ENCODE data around the gene FXYD1. TPM values are rescaled to one million over a fixed set of nuclear protein-coding genes. Genes with fewer than 3 reads are reported as not detected.
A peak's percentile ranks its signal among the peaks of the same experiment; 100 is the strongest.

The FXYD1 gene
- total and polyA plus RNA-seq, 2 of the 8 experiments (the other 6 are each of a cell fraction or from before 2014, with no cell fraction given), result 1.6 to 8.1 TPM

- Histone ChIP-seq H3K36me3 (ENCODE audit: control insufficient read depth in 2 of 4, insufficient read depth in 4 of 4, low read length in 3 of 4) (peaks cover 3 to 37% (median 16%) of the 10 kb centered on the region in 4 experiments; a peak in 6 of 8 replicates), H2AK5ac (ENCODE audit: low read depth, low read length) (no peak overlapping the region), H3K79me2 (ENCODE audit: control insufficient read depth in 1 of 2, insufficient read depth in 2 of 2, low read length in 2 of 2) (peaks cover 0 to 11% of the 10 kb centered on the region in 2 experiments; a peak in 1 of 4 replicates), H2BK5ac (ENCODE audit: low read depth, low read length) (no peak overlapping the region), H2BK15ac (ENCODE audit: low read length) (no peak overlapping the region), H3K18ac (ENCODE audit: extremely low read depth, low read length) (no peak overlapping the region), H2AFZ (ENCODE audit: low read length) (no peak overlapping the region), H3K56ac (replicated peaks; ENCODE audit: insufficient read length, low read depth, low read length) (no peak overlapping the region), H3K9ac (replicated peaks in 1 of 4; ENCODE audit: extremely low read depth in 1 of 4, low read depth in 3 of 4, low read length in 3 of 4) (no peak overlapping the region), H3K27me3 (replicated peaks in 1 of 4; ENCODE audit: control insufficient read depth in 3 of 4, extremely low read depth in 1 of 4, insufficient read depth in 3 of 4, low read length in 3 of 4) (peaks cover 0 to 5% (median 3%) of the 10 kb centered on the region in 4 experiments; a peak in 3 of 7 replicates), H3K4ac (replicated peaks; ENCODE audit: insufficient read length, low read depth, low read length) (no peak overlapping the region), H3K4me1 (replicated peaks in 1 of 4; ENCODE audit: control insufficient read depth in 3 of 4, insufficient read depth in 4 of 4, low read length in 3 of 4) (peaks cover 4 to 15% (median 12%) of the 10 kb centered on the region in 4 experiments), H3K14ac (ENCODE audit: insufficient read length) (no peak overlapping the region), H3K27ac (ENCODE audit: low read depth, low read length) (no peak overlapping the region), H3K79me1 (ENCODE audit: low read depth, low read length) (peaks cover 6% of the 10 kb centered on the region), H3K9me3 (ENCODE audit: insufficient read depth in 2 of 2, low read depth in 1 of 2, low read length in 1 of 2) (no peaks in the 10 kb centered on the region), H3K4me2 (ENCODE audit: insufficient read depth in 1 of 2, low read depth in 2 of 2, low read length in 2 of 2) (no peak overlapping the region; a peak in 1 of 4 replicates), H4K5ac (ENCODE audit: insufficient read length, low read depth, low read length) (no peak overlapping the region), H2BK20ac (ENCODE audit: low read length) (no peak overlapping the region), H2BK120ac (replicated peaks; ENCODE audit: low read depth, low read length) (no peak overlapping the region), H3K4me3 (ENCODE audit: extremely low read depth in 1 of 4, insufficient read depth in 2 of 4, low read depth in 3 of 4, low read length in 4 of 4) (no peak overlapping the region), H3K23ac (ENCODE audit: insufficient read length) (no peak overlapping the region), H3K23me2 (ENCODE audit: low read depth, low read length) (peaks cover 9% of the 10 kb centered on the region; the same call in 1 of the 2 replicates), H4K91ac (replicated peaks; ENCODE audit: insufficient read length, low read length) (no peak overlapping the region), H4K8ac (ENCODE audit: extremely low read depth, insufficient read depth, low read length) (no peak overlapping the region), H4K20me1 (replicated peaks in 1 of 2; ENCODE audit: control insufficient read depth in 1 of 2, insufficient read depth in 2 of 2, low read length in 2 of 2) (peaks cover 1 to 5% of the 10 kb centered on the region in 2 experiments), H2BK12ac (ENCODE audit: low read depth, low read length) (no peak overlapping the region)
- ChIA-PET POLR2A (ENCODE audit: partially characterized antibody) (interaction anchor here (1.2 to 5.6 kb wide), 3 partner anchors 13 to 43 kb away, joined by 3 to 67 read pairs (median 8); partner anchors contain the start of gene FXYD7), CTCF (ENCODE audit: partially characterized antibody) (interaction anchor here (2.5 kb wide), 1 partner anchor 15 kb away, joined by 15 read pairs; the partner anchor contains the start of gene FXYD7)
- WGBS, 2 experiments (ENCODE audit: extremely low coverage in 1 of 2, insufficient coverage in 1 of 2, insufficient read length in 1 of 2, insufficient replicate concordance in 2 of 2, low coverage in 1 of 2, low lambda C conversion rate in 2 of 2, missing lambda C conversion rate in 1 of 2), result 89% methylated on average over 7 of the region's 7 CpGs; no CpG with 5 or more reads in 1 of the 2 experiments
- TF ChIP-seq CTCF (IDR thresholded peaks at IDR 0.05; ENCODE audit: control extremely low read depth in 1 of 3, insufficient read depth in 1 of 3, low read depth in 1 of 3, low read length in 3 of 3) (peak in 1 of 3 experiments; percentile 1; a peak in 1 of 4 replicates), JUN (IDR thresholded peaks at IDR 0.05; ENCODE audit: low read depth, low read length) (no peak), TAF7 (optimal IDR thresholded peaks at IDR 0.05; ENCODE audit: borderline replicate concordance, low read depth, low read length) (no peak), POLR2A (IDR thresholded peaks at IDR 0.05; ENCODE audit: control extremely low read depth in 1 of 2, low read depth in 2 of 2, low read length in 2 of 2) (no peak), MAX (IDR thresholded peaks at IDR 0.05) (no peak)
- DNase-seq (ENCODE audit: low read depth in 1 of 2, low spot score in 2 of 2) (no peak), FAIRE-seq (no peak)
Measured at GRCh38 chr19:35156673-35157014, 18.0 kb downstream of the FXYD1 start.

Data from H1 (cell line).